HL-60 (cell line): ENCODE data around the gene MTIF2.
"Not testable (repeated sequence)": the region's sequence is repeated elsewhere in the genome, so short reads cannot be mapped to it uniquely, and the experiment has no call there.

Experiments
- CTCF ChIP-seq: IDR thresholded peaks from one replicate; pipeline ENCODE4 v1.5.1; 2011; ENCODE audit warnings: low read length, control low read depth, inconsistent platforms; ENCODE audit not compliant: insufficient read depth
- REST ChIP-seq: IDR thresholded peaks from 2 replicates; pipeline ENCODE4 v1.6.1; 2012; ENCODE audit warnings: low read depth; ENCODE audit not compliant: insufficient replicate concordance
- SPI1 ChIP-seq: IDR thresholded peaks from 2 replicates; pipeline ENCODE4 v1.6.1; 2012; ENCODE audit warnings: low read depth, mild to moderate bottlenecking, borderline replicate concordance

- TF ChIP-seq CTCF, REST, SPI1: not testable (repeated sequence)
Observed at GRCh38 chr2:55274346-55274745, 5.3 kb upstream of the MTIF2 start.
